Measurements from ENCODE around the gene BRSK2. TPM values are rescaled to one million over a fixed set of nuclear protein-coding genes. Genes with fewer than 3 reads are reported as not detected.

Gene BRSK2
- total and polyA plus RNA-seq, 9 of the 15 experiments (the other 6 are each of a cell fraction or from before 2014, with no cell fraction given): 0.06 to 0.52 (median 0.18) TPM; not detected in 5

DNA sequence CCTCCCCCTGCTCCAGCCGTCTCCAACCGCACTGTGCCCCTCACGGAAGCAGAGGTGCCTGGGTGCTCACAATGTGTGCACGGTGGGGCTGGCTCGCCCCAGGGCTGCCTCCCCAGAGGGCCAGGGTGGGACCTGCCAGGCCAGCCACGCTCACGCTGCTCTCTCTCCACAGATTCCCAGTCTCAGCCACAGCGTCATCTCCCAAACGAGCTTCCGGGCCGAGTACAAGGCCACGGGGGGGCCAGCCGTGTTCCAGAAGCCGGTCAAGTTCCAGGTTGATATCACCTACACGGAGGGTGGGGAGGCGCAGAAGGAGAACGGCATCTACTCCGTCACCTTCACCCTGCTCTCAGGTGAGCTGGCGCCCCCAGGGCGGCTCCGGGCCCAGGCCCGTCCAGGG lies 66.4 kb downstream of the BRSK2 start:
- TF ChIP-seq, protein P1, sequence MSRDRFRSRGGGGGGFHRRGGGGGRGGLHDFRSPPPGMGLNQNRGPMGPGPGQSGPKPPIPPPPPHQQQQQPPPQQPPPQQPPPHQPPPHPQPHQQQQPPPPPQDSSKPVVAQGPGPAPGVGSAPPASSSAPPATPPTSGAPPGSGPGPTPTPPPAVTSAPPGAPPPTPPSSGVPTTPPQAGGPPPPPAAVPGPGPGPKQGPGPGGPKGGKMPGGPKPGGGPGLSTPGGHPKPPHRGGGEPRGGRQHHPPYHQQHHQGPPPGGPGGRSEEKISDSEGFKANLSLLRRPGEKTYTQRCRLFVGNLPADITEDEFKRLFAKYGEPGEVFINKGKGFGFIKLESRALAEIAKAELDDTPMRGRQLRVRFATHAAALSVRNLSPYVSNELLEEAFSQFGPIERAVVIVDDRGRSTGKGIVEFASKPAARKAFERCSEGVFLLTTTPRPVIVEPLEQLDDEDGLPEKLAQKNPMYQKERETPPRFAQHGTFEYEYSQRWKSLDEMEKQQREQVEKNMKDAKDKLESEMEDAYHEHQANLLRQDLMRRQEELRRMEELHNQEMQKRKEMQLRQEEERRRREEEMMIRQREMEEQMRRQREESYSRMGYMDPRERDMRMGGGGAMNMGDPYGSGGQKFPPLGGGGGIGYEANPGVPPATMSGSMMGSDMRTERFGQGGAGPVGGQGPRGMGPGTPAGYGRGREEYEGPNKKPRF (IDR thresholded peaks at IDR 0.05; ENCODE audit: low read depth, low read length): no peak
- TF ChIP-seq KDM2B (CRISPR knock-in tag; IDR thresholded peaks at IDR 0.05) (no peak), ZEB2 (IDR thresholded peaks at IDR 0.05) (no peak), HDAC8 (tag; IDR thresholded peaks at IDR 0.05) (no peak), MIER1 (IDR thresholded peaks at IDR 0.05; ENCODE audit: low read depth) (no peak), U2AF2 (optimal IDR thresholded peaks at IDR 0.05; ENCODE audit: low read depth, low read length) (no peak), ZNF347 (CRISPR knock-in tag; IDR thresholded peaks at IDR 0.05; ENCODE audit: low read depth) (no peak)
- TF ChIP-seq, protein P2, sequence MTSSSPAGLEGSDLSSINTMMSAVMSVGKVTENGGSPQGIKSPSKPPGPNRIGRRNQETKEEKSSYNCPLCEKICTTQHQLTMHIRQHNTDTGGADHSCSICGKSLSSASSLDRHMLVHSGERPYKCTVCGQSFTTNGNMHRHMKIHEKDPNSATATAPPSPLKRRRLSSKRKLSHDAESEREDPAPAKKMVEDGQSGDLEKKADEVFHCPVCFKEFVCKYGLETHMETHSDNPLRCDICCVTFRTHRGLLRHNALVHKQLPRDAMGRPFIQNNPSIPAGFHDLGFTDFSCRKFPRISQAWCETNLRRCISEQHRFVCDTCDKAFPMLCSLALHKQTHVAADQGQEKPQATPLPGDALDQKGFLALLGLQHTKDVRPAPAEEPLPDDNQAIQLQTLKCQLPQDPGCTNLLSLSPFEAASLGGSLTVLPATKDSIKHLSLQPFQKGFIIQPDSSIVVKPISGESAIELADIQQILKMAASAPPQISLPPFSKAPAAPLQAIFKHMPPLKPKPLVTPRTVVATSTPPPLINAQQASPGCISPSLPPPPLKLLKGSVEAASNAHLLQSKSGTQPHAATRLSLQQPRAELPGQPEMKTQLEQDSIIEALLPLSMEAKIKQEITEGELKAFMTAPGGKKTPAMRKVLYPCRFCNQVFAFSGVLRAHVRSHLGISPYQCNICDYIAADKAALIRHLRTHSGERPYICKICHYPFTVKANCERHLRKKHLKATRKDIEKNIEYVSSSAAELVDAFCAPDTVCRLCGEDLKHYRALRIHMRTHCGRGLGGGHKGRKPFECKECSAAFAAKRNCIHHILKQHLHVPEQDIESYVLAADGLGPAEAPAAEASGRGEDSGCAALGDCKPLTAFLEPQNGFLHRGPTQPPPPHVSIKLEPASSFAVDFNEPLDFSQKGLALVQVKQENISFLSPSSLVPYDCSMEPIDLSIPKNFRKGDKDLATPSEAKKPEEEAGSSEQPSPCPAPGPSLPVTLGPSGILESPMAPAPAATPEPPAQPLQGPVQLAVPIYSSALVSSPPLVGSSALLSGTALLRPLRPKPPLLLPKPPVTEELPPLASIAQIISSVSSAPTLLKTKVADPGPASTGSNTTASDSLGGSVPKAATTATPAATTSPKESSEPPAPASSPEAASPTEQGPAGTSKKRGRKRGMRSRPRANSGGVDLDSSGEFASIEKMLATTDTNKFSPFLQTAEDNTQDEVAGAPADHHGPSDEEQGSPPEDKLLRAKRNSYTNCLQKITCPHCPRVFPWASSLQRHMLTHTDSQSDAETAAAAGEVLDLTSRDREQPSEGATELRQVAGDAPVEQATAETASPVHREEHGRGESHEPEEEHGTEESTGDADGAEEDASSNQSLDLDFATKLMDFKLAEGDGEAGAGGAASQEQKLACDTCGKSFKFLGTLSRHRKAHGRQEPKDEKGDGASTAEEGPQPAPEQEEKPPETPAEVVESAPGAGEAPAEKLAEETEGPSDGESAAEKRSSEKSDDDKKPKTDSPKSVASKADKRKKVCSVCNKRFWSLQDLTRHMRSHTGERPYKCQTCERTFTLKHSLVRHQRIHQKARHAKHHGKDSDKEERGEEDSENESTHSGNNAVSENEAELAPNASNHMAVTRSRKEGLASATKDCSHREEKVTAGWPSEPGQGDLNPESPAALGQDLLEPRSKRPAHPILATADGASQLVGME (CRISPR knock-in tag; IDR thresholded peaks at IDR 0.05): no peak
- Histone ChIP-seq H3K9me1 (ENCODE audit: control insufficient read depth, insufficient read depth, low read length) (no peaks in the 10 kb centered on the region), H3K79me2 (ENCODE audit: control insufficient read depth, insufficient read depth, low read length) (no peaks in the 10 kb centered on the region), H3K36me3 (ENCODE audit: control insufficient read depth, insufficient read depth, low read length) (no peaks in the 10 kb centered on the region), H3K4me3 (no peak overlapping the region), H3K27me3 (ENCODE audit: control insufficient read depth in 2 of 2, insufficient read depth in 2 of 2, low read length in 2 of 2) (peaks cover 9 to 40% of the 10 kb centered on the region in 2 experiments; a peak in 3 of 5 replicates), H3K4me1 (replicated peaks in 1 of 2; ENCODE audit: control insufficient read depth in 2 of 2, insufficient read depth in 2 of 2, low read length in 2 of 2) (peaks cover 0 to 79% of the 10 kb centered on the region in 2 experiments; a peak in 2 of 5 replicates), H3K9me3 (replicated peaks; ENCODE audit: control insufficient read depth, insufficient read depth, low read depth, low read length) (no peaks in the 10 kb centered on the region), H3K4me2 (ENCODE audit: insufficient read depth, low read length) (no peak overlapping the region), H3K27ac (ENCODE audit: extremely low read depth, low read depth, low read length) (no peak overlapping the region), H4K20me1 (replicated peaks; ENCODE audit: control insufficient read depth, insufficient read depth, low read length) (peaks cover 25% of the 10 kb centered on the region), H2AFZ (ENCODE audit: low read depth, low read length) (no peak overlapping the region), H3K9ac (ENCODE audit: insufficient read depth in 1 of 2, low read depth in 2 of 2, low read length in 2 of 2) (no peak overlapping the region; a peak in 1 of 4 replicates)
- no TSS peak for BruUV-seq (replicated peaks)
- in situ Hi-C loops (cut with MboI) (no loop called here), intact Hi-C loops (cut with micrococcal nuclease) (loop anchor here (10.0 kb wide), 1 partner anchor 119 kb away; the partner anchor contains the start of gene DUSP8)
- no peak for ATAC-seq
- WGBS (ENCODE audit: insufficient coverage, low coverage, missing lambda C conversion rate): 8% methylated on average over 17 of the region's 22 CpGs
- DNase-seq (ENCODE audit: extremely low read depth in 1 of 4, low spot score in 3 of 4): no peak
- FAIRE-seq: no peak
- CTCF ChIA-PET (ENCODE audit: low intra/inter-chr PET ratio): no interaction called here
- POLR2A ChIA-PET: no interaction called here

Measured in K562 (cell line).